Measurements from ENCODE around the gene ENDOV. TPM values are rescaled to one million over a fixed set of nuclear protein-coding genes. Genes with fewer than 3 reads are reported as not detected.

Gene ENDOV
- total RNA-seq, 1 donor from 2014 or later: 36.1 TPM

DNA sequence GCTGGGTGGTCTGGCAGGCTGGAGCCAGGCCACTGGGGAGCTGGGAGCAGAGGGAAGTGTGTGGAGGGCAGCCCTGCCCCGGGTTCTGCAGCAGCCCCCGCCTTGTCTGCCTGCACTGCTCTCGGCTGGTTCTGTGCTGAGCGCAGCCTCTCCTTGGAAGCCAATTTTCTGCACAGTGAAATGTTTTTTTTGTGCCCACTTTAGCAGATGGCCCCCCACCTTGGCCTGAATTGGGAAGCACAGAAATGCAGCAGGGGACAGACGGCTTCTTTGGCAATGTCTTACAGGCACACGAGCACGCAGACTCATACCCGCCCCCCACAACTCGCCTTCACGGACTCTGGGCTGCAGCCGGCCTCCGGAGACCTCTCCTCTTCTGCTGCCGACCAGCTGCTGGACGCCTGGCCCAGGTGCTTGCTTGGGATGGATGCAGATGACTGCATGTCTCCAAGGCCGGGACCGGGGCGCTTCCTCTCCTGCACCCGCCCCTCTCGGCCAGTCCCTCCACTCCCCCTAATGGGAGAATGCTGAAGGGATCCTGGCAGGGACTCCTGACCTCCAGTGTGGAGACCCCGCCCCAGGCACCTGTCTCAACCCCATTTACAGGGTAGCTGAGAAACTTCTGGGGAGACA, 46.7 kb downstream of the ENDOV start:
- no peak for DNase-seq (ENCODE audit: low spot score, unreplicated experiment)
- Mint-ChIP-seq H3K4me3 (ENCODE audit: low read depth) (no peak overlapping the region), H3K9me3 (ENCODE audit: low read depth) (no peaks in the 10 kb centered on the region), H3K4me1 (ENCODE audit: low read depth) (no peaks in the 10 kb centered on the region), H3K36me3 (ENCODE audit: insufficient read depth) (no peaks in the 10 kb centered on the region), H3K27ac (no peak overlapping the region), H3K27me3 (peaks cover 58% of the 10 kb centered on the region)
- TF ChIP-seq, protein P1, sequence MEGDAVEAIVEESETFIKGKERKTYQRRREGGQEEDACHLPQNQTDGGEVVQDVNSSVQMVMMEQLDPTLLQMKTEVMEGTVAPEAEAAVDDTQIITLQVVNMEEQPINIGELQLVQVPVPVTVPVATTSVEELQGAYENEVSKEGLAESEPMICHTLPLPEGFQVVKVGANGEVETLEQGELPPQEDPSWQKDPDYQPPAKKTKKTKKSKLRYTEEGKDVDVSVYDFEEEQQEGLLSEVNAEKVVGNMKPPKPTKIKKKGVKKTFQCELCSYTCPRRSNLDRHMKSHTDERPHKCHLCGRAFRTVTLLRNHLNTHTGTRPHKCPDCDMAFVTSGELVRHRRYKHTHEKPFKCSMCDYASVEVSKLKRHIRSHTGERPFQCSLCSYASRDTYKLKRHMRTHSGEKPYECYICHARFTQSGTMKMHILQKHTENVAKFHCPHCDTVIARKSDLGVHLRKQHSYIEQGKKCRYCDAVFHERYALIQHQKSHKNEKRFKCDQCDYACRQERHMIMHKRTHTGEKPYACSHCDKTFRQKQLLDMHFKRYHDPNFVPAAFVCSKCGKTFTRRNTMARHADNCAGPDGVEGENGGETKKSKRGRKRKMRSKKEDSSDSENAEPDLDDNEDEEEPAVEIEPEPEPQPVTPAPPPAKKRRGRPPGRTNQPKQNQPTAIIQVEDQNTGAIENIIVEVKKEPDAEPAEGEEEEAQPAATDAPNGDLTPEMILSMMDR (IDR thresholded peaks at IDR 0.05; ENCODE audit: unreplicated experiment): no peak

GRCh38 chr17:80463784-80464400, 48.9 kb downstream of the ENDOV start:
- TF ChIP-seq, protein P1 (IDR thresholded peaks at IDR 0.05; ENCODE audit: unreplicated experiment): no peak
- Mint-ChIP-seq H3K4me3 (ENCODE audit: low read depth) (no peak overlapping the region), H3K9me3 (ENCODE audit: low read depth) (no peaks in the 10 kb centered on the region), H3K4me1 (ENCODE audit: low read depth) (no peaks in the 10 kb centered on the region), H3K27ac (no peak overlapping the region), H3K27me3 (peaks cover 60% of the 10 kb centered on the region), H3K36me3 (ENCODE audit: insufficient read depth) (no peaks in the 10 kb centered on the region)
- DNase-seq (ENCODE audit: low spot score, unreplicated experiment): no peak

- TF ChIP-seq, protein P1 (IDR thresholded peaks at IDR 0.05; ENCODE audit: unreplicated experiment): no peak
- DNase-seq (ENCODE audit: low spot score, unreplicated experiment): no peak
- no peaks in the 10 kb centered on the region for H3K4me1 Mint-ChIP-seq (ENCODE audit: low read depth)
- peaks cover 60% of the 10 kb centered on the region for H3K27me3 Mint-ChIP-seq
- H3K4me3 Mint-ChIP-seq (ENCODE audit: low read depth): no peak overlapping the region
- H3K27ac Mint-ChIP-seq: no peak overlapping the region
- no peaks in the 10 kb centered on the region for H3K9me3 Mint-ChIP-seq (ENCODE audit: low read depth)
- H3K36me3 Mint-ChIP-seq (ENCODE audit: insufficient read depth): no peaks in the 10 kb centered on the region
Measured at GRCh38 chr17:80464486-80464885, 49.5 kb downstream of the ENDOV start.

DNA sequence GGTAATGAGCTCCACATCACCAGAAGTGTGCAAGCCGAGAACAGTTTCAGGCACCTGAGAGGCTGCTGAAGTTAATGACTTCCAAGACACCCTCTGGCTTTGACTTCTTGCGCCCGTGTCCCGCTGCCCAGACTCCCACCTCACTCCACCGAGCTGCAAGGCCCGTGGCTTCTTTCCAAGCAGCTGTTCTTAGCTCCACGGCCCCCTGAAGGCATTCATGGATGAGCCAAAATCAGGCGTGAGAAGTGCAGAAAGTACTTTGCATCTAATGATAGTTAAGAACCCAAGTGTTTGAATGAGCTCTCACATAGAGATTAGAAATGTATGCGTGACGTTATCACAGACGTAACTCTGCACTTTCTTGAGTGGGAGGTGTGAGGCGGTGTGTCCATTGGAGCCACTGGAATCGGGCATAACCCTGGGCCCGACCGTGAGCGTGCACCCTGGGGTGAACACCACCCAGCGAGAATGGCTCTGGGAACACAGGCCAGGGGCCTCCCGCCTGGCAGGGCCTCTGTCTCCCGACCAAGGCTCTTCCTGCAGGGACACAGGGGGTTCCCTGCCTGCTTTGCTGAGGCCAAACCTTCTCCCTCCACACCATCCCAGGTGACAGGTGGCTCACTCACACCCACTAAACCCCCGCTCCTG, 50.5 kb downstream of the ENDOV start:
- no peaks in the 10 kb centered on the region for H3K36me3 Mint-ChIP-seq (ENCODE audit: insufficient read depth)
- H3K9me3 Mint-ChIP-seq (ENCODE audit: low read depth): no peaks in the 10 kb centered on the region
- peaks cover 56% of the 10 kb centered on the region for H3K27me3 Mint-ChIP-seq
- no peak for DNase-seq (ENCODE audit: low spot score, unreplicated experiment)
- H3K4me3 Mint-ChIP-seq (ENCODE audit: low read depth): no peak overlapping the region
- TF ChIP-seq, protein P1 (IDR thresholded peaks at IDR 0.05; ENCODE audit: unreplicated experiment): no peak
- H3K27ac Mint-ChIP-seq: no peak overlapping the region
- H3K4me1 Mint-ChIP-seq (ENCODE audit: low read depth): no peaks in the 10 kb centered on the region

DNA sequence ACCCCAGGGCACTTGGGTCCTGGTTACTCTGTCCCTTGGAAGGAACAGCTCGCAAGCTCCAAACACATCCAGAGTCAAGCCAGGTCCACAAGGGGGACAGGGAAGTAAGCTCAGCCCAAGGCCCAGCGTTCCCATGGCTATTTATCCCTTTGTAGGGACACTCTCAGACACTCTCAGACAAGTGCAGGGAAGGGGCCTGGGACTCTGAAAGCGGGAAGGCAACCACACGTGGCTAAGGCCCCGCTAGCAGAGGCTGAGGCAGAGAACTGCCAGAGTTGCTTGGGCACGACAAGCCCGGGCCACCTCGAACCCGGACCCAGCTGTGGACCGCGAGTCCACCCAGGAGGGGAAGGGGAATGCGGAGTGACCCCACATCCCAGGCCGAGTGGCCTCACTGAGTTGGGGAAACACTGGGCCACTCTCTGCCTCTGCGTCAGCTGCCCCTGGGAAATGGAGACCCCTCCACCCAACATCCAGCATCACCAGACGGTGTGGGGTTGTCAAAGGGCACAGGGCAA, 51.3 kb downstream of the ENDOV start:
- peaks cover 56% of the 10 kb centered on the region for H3K27me3 Mint-ChIP-seq
- no peaks in the 10 kb centered on the region for H3K36me3 Mint-ChIP-seq (ENCODE audit: insufficient read depth)
- no peak for DNase-seq (ENCODE audit: low spot score, unreplicated experiment)
- H3K4me1 Mint-ChIP-seq (ENCODE audit: low read depth): no peaks in the 10 kb centered on the region
- no peaks in the 10 kb centered on the region for H3K9me3 Mint-ChIP-seq (ENCODE audit: low read depth)
- H3K4me3 Mint-ChIP-seq (ENCODE audit: low read depth): no peak overlapping the region
- no peak overlapping the region for H3K27ac Mint-ChIP-seq
- TF ChIP-seq, protein P1 (IDR thresholded peaks at IDR 0.05; ENCODE audit: unreplicated experiment): no peak
